Ascending aorta (tissue), 2 donors: Measurements from ENCODE around the gene EIF4E2. TPM values are rescaled to one million over a fixed set of nuclear protein-coding genes. Genes with fewer than 3 reads are reported as not detected.
A peak's percentile ranks its signal among the peaks of the same experiment; 100 is the strongest.

Experiments used
- DNase-seq, 2 donors: peaks; one replicate each; pipeline ENCODE4 v3.0.0-alpha.2; 2019; ENCODE audit warnings: low spot score in 2 of 2
- H3K27ac ChIP-seq, 2 donors: fragments of 200-600 bp; sonication (generic); one replicate each; pipeline ENCODE4 v1.5.1; 2016 to 2017; ENCODE audit warnings: mild to moderate bottlenecking in 1 of 2
- H3K27me3 ChIP-seq: fragments of 200-600 bp; sonication (generic); one replicate; pipeline ENCODE4 v1.5.1; 2017
- H3K36me3 ChIP-seq, 2 donors: fragments of 200-600 bp; sonication (generic); one replicate each; pipeline ENCODE4 v1.5.1; 2016
- H3K4me1 ChIP-seq, 2 donors: fragments of 200-600 bp; sonication (generic); one replicate each; pipeline ENCODE4 v1.5.1; 2016 to 2017; ENCODE audit warnings: mild to moderate bottlenecking in 1 of 2
- H3K4me3 ChIP-seq, 2 donors: fragments of 200-600 bp; sonication (generic); one replicate each; pipeline ENCODE4 v1.5.1; 2016 to 2017; ENCODE audit warnings: mild to moderate bottlenecking in 1 of 2
- H3K9me3 ChIP-seq, 2 donors: fragments of 200-600 bp; sonication (generic); one replicate each; pipeline ENCODE4 v1.5.1; 2016
- intact Hi-C: fragments of 100-400 bp; cut with DNase I; formaldehyde crosslinking; loops from one replicate; pipeline ENCODE4 v1.15.1; 2023
- total RNA-seq: library from RNA; depleted of rRNA; stranded (reverse); fragments of >200 nt; gene quantifications from one replicate; pipeline ENCODE4 v1.1.0, GENCODE V29; 2016
- TF ChIP-seq, protein P1 (sequence below), 3 experiments: fragments of 200-600 bp in 2 of 3; fragments of 450-650 bp in 1 of 3; sonication (generic) in 2 of 3; IDR thresholded peaks; one replicate each; pipeline ENCODE4 v1.5.1; 2016 to 2019; ENCODE audit warnings: antibody characterized with exemption in 3 of 3, mild to moderate bottlenecking in 1 of 3, moderate library complexity in 1 of 3

The EIF4E2 gene
- total RNA-seq, 1 donor from 2014 or later = 16.7 TPM

DNA sequence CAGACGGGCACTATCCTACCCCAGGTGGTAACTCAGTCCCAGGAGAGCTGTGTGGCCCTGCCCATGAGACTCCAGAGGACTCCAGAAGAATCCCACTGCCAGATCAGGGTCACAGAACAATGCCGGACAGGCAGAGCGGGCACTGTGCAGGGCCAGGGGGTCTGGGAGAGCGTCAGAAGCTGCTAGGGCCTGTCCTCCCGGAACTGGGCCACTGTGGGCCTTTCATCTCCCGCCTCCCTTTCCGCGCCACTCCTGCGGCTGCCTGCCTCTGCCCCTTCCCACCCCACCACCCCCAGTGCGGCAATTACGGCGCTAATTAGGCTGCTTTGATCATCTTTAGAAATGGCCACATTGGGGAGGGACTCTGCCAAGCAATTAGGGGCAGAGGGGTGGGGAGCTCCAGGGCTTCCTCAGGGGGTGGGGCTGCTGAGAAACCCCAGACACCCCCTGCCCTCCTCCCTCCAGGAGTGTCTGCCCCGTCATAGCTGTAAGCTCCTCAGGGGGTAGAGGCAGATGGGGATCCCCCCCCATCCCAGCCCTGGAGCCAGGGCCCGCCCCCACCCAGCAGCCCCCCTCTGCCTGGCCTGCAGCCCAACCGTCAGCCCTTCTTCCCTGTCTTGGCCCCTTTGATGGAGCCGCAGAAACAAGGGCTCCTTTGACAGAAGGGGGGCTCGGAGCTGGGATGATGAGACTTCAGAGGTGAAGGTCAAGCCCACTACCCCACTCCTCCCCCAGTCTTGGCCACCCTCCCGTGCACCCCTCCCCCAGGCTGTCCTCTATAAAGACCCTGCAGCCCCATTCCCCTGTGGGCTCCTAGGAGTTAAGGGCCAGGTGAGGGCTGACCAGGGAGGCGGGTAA, 30.7 kb upstream of the EIF4E2 start, which contains the start of gene PRSS56:
Gene PRSS56 (plus strand): TSS at position 808 of the 858 bp plus-strand sequence. CDS start 211 bp downstream, outside the sequence.
- no peaks in the 10 kb centered on the region for H3K36me3 ChIP-seq
- DNase-seq = no peak
- no peak within 1 kb of the TSS for H3K4me3 ChIP-seq
- TF ChIP-seq, protein P1, sequence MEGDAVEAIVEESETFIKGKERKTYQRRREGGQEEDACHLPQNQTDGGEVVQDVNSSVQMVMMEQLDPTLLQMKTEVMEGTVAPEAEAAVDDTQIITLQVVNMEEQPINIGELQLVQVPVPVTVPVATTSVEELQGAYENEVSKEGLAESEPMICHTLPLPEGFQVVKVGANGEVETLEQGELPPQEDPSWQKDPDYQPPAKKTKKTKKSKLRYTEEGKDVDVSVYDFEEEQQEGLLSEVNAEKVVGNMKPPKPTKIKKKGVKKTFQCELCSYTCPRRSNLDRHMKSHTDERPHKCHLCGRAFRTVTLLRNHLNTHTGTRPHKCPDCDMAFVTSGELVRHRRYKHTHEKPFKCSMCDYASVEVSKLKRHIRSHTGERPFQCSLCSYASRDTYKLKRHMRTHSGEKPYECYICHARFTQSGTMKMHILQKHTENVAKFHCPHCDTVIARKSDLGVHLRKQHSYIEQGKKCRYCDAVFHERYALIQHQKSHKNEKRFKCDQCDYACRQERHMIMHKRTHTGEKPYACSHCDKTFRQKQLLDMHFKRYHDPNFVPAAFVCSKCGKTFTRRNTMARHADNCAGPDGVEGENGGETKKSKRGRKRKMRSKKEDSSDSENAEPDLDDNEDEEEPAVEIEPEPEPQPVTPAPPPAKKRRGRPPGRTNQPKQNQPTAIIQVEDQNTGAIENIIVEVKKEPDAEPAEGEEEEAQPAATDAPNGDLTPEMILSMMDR (IDR thresholded peaks at IDR 0.05) = no peak
- H3K27ac ChIP-seq = no peak within 1 kb of the TSS
- intact Hi-C loops = loop anchor here (10.0 kb wide), 1 partner anchor 595 kb away; the partner anchor contains the start of gene NPPC
- H3K4me1 ChIP-seq = peaks cover 15 to 20% of the 10 kb centered on the region in 2 donors
- no peaks in the 10 kb centered on the region for H3K9me3 ChIP-seq
- H3K27me3 ChIP-seq = peaks cover 29% of the 10 kb centered on the region

DNA sequence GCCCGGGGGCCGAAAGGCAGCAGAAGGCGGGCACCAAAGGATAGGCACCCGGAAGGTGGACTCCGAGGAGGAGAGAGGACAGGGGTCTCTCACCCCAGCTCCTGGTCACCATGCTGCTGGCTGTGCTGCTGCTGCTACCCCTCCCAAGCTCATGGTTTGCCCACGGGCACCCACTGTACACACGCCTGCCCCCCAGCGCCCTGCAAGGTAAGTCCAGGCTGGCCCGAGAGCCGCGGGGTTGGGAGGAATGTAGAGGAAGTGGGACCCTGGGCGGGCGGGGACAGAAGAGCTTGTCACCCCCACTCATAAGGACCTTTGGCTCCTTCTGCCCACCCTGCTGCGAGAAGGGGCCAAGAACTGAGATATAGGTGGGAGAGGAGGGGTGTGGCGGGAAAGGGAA, 30.0 kb upstream of the EIF4E2 start:
- Histone ChIP-seq H3K36me3 (no peaks in the 10 kb centered on the region), H3K4me1 (peaks cover 15 to 20% of the 10 kb centered on the region in 2 donors), H3K4me3 (no peak overlapping the region), H3K27me3 (peaks cover 29% of the 10 kb centered on the region), H3K9me3 (no peaks in the 10 kb centered on the region), H3K27ac (no peak overlapping the region)
- intact Hi-C loops = loop anchor here (10.0 kb wide), 1 partner anchor 596 kb away; the partner anchor contains the start of gene NPPC
- TF ChIP-seq, protein P1 (IDR thresholded peaks at IDR 0.05) = no peak
- no peak for DNase-seq

DNA sequence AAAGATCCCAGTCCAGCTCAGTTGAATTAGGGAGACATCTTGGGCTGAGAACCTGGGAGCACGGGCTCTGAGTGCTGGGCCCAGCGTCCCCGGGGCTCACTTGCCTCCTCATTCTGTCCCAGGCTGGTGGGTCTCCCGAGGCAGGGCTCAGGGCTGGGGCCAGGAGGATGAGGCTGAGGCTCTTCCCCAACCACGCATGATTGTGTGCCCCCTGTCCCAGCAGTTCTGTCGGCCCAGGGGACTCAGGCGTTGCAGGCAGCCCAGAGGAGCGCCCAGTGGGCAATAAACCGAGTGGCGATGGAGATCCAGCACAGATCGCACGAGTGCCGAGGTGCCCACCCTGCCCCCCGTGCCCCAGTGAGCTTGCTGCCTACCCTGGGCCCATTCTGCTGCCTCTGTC, 29.4 kb upstream of the EIF4E2 start:
- Histone ChIP-seq H3K27ac (no peak overlapping the region), H3K27me3 (peaks cover 29% of the 10 kb centered on the region), H3K4me3 (no peak overlapping the region), H3K36me3 (no peaks in the 10 kb centered on the region), H3K4me1 (peaks cover 15 to 20% of the 10 kb centered on the region in 2 donors), H3K9me3 (no peaks in the 10 kb centered on the region)
- no peak for DNase-seq
- TF ChIP-seq, protein P1 (IDR thresholded peaks at IDR 0.05) = no peak
- intact Hi-C loops = loop anchor here (10.0 kb wide), 1 partner anchor 596 kb away; the partner anchor contains the start of gene NPPC

DNA sequence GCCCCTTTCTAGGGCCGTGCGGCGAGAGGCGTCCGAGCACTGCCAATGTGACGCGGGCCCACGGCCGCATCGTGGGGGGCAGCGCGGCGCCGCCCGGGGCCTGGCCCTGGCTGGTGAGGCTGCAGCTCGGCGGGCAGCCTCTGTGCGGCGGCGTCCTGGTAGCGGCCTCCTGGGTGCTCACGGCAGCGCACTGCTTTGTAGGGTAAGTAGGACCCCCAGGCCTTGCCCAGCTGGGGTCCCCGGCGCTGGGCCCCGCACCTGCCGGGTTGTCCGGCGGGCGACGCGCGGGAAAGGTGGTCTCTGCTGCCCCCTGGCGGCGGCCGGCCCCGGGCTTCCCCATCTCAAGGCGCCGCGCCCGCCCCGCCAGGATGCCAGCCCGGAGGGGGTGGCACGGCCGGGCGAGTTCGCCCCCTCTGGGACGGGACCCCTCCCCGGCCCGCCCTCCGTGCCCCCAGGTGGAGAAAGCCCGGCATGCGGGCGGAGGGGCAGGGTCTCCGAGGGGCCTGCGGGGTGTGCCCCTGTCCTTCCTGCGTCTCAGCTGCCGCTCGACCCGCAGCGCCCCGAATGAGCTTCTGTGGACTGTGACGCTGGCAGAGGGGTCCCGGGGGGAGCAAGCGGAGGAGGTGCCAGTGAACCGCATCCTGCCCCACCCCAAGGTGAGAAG, 28.4 kb upstream of the EIF4E2 start:
- Histone ChIP-seq H3K27me3 (peaks cover 29% of the 10 kb centered on the region), H3K27ac (no peak overlapping the region), H3K36me3 (no peaks in the 10 kb centered on the region), H3K9me3 (no peaks in the 10 kb centered on the region), H3K4me3 (peak overlapping the region; percentile 47 to 56), H3K4me1 (peaks cover 15 to 20% of the 10 kb centered on the region in 2 donors)
- intact Hi-C loops = loop anchor here (10.0 kb wide), 1 partner anchor 597 kb away; the partner anchor contains the start of gene NPPC
- TF ChIP-seq, protein P1 (IDR thresholded peaks at IDR 0.05) = peak; percentile 57 to 76 (median 75)
- DNase-seq = no peak

DNA sequence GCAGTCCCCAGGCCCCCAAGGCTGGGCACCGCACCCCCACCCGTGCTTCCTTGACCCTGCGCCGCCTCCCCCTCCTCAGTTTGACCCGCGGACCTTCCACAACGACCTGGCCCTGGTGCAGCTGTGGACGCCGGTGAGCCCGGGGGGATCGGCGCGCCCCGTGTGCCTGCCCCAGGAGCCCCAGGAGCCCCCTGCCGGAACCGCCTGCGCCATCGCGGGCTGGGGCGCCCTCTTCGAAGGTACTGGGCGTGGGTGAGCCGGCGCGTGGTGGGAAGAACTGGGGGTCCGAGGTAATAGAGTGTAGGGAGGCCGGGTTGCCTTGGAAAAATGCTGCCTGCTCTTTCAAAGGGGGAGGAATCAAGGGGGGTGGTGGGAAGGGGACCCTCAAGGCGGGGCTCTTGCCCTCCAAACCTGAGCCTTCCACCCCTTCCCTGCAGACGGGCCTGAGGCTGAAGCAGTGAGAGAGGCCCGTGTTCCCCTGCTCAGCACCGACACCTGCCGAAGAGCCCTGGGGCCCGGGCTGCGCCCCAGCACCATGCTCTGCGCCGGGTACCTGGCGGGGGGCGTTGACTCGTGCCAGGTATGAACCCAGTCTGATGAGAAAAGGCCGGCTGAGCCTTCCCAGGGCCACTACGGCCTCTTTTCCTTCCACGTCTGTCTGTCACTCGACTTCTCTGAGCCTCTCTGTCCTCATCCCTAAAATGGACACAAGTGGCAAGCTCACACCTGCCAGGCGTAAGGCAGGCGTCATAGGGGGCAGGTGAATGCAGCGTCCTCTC, 27.7 kb upstream of the EIF4E2 start:
- H3K36me3 ChIP-seq = no peaks in the 10 kb centered on the region
- TF ChIP-seq, protein P1 (IDR thresholded peaks at IDR 0.05) = no peak
- intact Hi-C loops = loop anchor here (10.0 kb wide), 1 partner anchor 598 kb away; the partner anchor contains the start of gene NPPC
- DNase-seq = no peak
- H3K4me1 ChIP-seq = peaks cover 15 to 20% of the 10 kb centered on the region in 2 donors
- peak overlapping the region; percentile 47 to 56 for H3K4me3 ChIP-seq
- H3K27ac ChIP-seq = no peak overlapping the region
- no peaks in the 10 kb centered on the region for H3K9me3 ChIP-seq
- H3K27me3 ChIP-seq = peaks cover 29% of the 10 kb centered on the region
